K562 (cell line): ENCODE data around the gene NPIPB2. TPM values are rescaled to one million over a fixed set of nuclear protein-coding genes. Genes with fewer than 3 reads are reported as not detected.
"Not testable (repeated sequence)": the region's sequence is repeated elsewhere in the genome, so short reads cannot be mapped to it uniquely, and the experiment has no call there.

Source experiments
- ATAC-seq: fragments of 200-7000 bp; cut with Tn5 transposase; 3 replicates; pipeline ENCODE4 v1.9.1; 2020; ENCODE audit warnings: moderate library complexity
- BruUV-seq: library from RNA; stranded (reverse); fragments of 400-500 nt; replicated peaks from 2 replicates; lab custom pipeline; 2021; lab: Mats Ljungman, UMichigan
- CTCF ChIA-PET: fragments of 300-600 bp; formaldehyde crosslinking; extraction: SDS; loops from one replicate; lab custom pipeline; 2021; ENCODE audit warnings: low intra/inter-chr PET ratio; lab: Yijun Ruan, JAX
- POLR2A ChIA-PET: fragments of 300-600, 350-650 bp; sonication (Branson Sonifier 250); formaldehyde crosslinking; extraction: SDS; loops from one replicate; lab custom pipeline; 2021; ENCODE audit warnings: antibody characterized with exemption, inconsistent platforms; lab: Yijun Ruan, JAX
- DNase-seq, 4 experiments: peaks; one replicate each; pipeline versions ENCODE4 v3.0.0 to v3.0.0-alpha.2; 2011 to 2018; ENCODE audit warnings: low spot score in 3 of 4, mixed read lengths in 3 of 4; ENCODE audit errors: extremely low read depth in 1 of 4
- FAIRE-seq: peaks from 2 replicates; lab custom pipeline; 2011; peaks lifted over from hg19 to GRCh38; lab: Jason Lieb, UNC
- H2AFZ ChIP-seq: 2 replicates; pipeline ENCODE4 v1.6.0; 2011; ENCODE audit warnings: low read depth, low read length, control low read depth, inconsistent platforms
- H3K27ac ChIP-seq: fragments of 200-600 bp; 3 replicates; pipeline ENCODE4 v1.8.0; 2011; ENCODE audit warnings: low read depth, mild to moderate bottlenecking, control low read depth, inconsistent platforms, low read length, moderate library complexity, mixed read lengths; ENCODE audit errors: extremely low read depth
- H3K27me3 ChIP-seq, 2 experiments: fragments of 300-600 bp in 1 of 2; 2 replicates in 1 of 2; 3 replicates in 1 of 2; pipeline versions ENCODE4 v1.6.0 to v1.8.0; 2011; ENCODE audit warnings: inconsistent platforms in 2 of 2, low read length in 2 of 2, mild to moderate bottlenecking in 1 of 2, mixed read lengths in 1 of 2, moderate library complexity in 1 of 2; ENCODE audit not compliant: control insufficient read depth in 2 of 2, insufficient read depth in 2 of 2
- H3K36me3 ChIP-seq: fragments of 300-600 bp; 3 replicates; pipeline ENCODE4 v1.8.0; 2011; ENCODE audit warnings: mild to moderate bottlenecking, low read length, inconsistent platforms; ENCODE audit not compliant: control insufficient read depth, insufficient read depth
- H3K4me1 ChIP-seq, 2 experiments: fragments of 200-600 bp in 1 of 2; replicated peaks in 1 of 2; 2 replicates in 1 of 2; 3 replicates in 1 of 2; pipeline versions ENCODE4 v1.5.1 to v1.8.0; 2011; ENCODE audit warnings: inconsistent platforms in 2 of 2, low read length in 2 of 2, mild to moderate bottlenecking in 1 of 2, mixed read lengths in 1 of 2, moderate library complexity in 1 of 2; ENCODE audit not compliant: control insufficient read depth in 2 of 2, insufficient read depth in 2 of 2
- H3K4me2 ChIP-seq: 2 replicates; pipeline ENCODE4 v1.6.1; 2011; ENCODE audit warnings: low read length, control low read depth, inconsistent platforms, mixed read lengths; ENCODE audit not compliant: insufficient read depth
- H3K4me3 ChIP-seq: fragments of 200-600 bp; sonication (generic), shearing (Covaris generic); 2 replicates; pipeline ENCODE4 v1.5.1; 2016; ENCODE audit warnings: control low read depth, inconsistent platforms
- H3K79me2 ChIP-seq: fragments of 200-600 bp; 3 replicates; pipeline ENCODE4 v1.8.0; 2011; ENCODE audit warnings: low read length, inconsistent platforms; ENCODE audit not compliant: control insufficient read depth, insufficient read depth
- H3K9ac ChIP-seq, 2 experiments: 2 replicates each; pipeline versions ENCODE4 v1.6.0 to v1.6.1; 2011; ENCODE audit warnings: low read depth in 2 of 2, low read length in 2 of 2, control low read depth in 1 of 2, inconsistent platforms in 1 of 2, mild to moderate bottlenecking in 1 of 2, mixed read lengths in 1 of 2; ENCODE audit not compliant: insufficient read depth in 1 of 2
- H3K9me1 ChIP-seq: one replicate; pipeline ENCODE4 v1.6.0; 2011; ENCODE audit warnings: inconsistent platforms, mild to moderate bottlenecking, low read length, moderate library complexity; ENCODE audit not compliant: control insufficient read depth, insufficient read depth
- H3K9me3 ChIP-seq: replicated peaks from 2 replicates; pipeline ENCODE4 v1.5.1; 2011; ENCODE audit warnings: low read depth, low read length, inconsistent platforms; ENCODE audit not compliant: control insufficient read depth, insufficient read depth
- H4K20me1 ChIP-seq: replicated peaks from 2 replicates; pipeline ENCODE4 v1.6.1; 2011; ENCODE audit warnings: low read length, inconsistent platforms, mixed read lengths; ENCODE audit not compliant: control insufficient read depth, insufficient read depth
- ATF3 ChIP-seq, 2 experiments: fragments of 450-650 bp in 1 of 2; sonication (generic) in 1 of 2; formaldehyde crosslinking in 1 of 2; IDR thresholded peaks in 1 of 2; conservative IDR thresholded peaks in 1 of 2; 2 replicates each; pipeline versions ENCODE4 v1.6.1 to v1.8.1; 2016 to 2023; ENCODE audit warnings: mild to moderate bottlenecking in 2 of 2, moderate library complexity in 2 of 2, inconsistent platforms in 1 of 2, missing genetic modification reagents in 1 of 2
- ATF6 ChIP-seq: sonication (generic); formaldehyde crosslinking; IDR thresholded peaks from 2 replicates; pipeline ENCODE4 v1.4.0; 2020; ENCODE audit warnings: mild to moderate bottlenecking, missing genetic modification reagents
- FUS ChIP-seq: fragments of 200-400 bp; formaldehyde crosslinking; optimal IDR thresholded peaks from 2 replicates; pipeline ENCODE3; 2017; ENCODE audit warnings: low read depth, low read length
- YBX1 ChIP-seq: fragments of 450-650 bp; IDR thresholded peaks from 2 replicates; pipeline ENCODE4 v1.7.1; 2016; ENCODE audit warnings: mild to moderate bottlenecking
- ZC3H4 ChIP-seq: sonication (generic); formaldehyde crosslinking; IDR thresholded peaks from 2 replicates; pipeline ENCODE4 v1.9.0; 2021; ENCODE audit warnings: missing genetic modification reagents, borderline replicate concordance
- ZNF217 ChIP-seq: sonication (generic); formaldehyde crosslinking; IDR thresholded peaks from 2 replicates; pipeline ENCODE4 v1.8.0; 2022; ENCODE audit warnings: mild to moderate bottlenecking, missing genetic modification reagents
- ZNF79 ChIP-seq: fragments of 250-450 bp; sonication (Bioruptor Pico); IDR thresholded peaks from 2 replicates; pipeline ENCODE4 v1.4.0; 2020; ENCODE audit warnings: low read depth, mild to moderate bottlenecking, moderate library complexity
- WGBS: fragments of 100-300 bp; shearing (Covaris generic); methylation state at CpG from one replicate; pipeline ENCODE4 v1.1.6; 2016; ENCODE audit warnings: low coverage, mixed read lengths; ENCODE audit not compliant: insufficient coverage; ENCODE audit errors: missing lambda C conversion rate; 5-methylcytosine and 5-hydroxymethylcytosine counted together
- in situ Hi-C: fragments of 300-500 bp; cut with MboI; formaldehyde crosslinking; loops from 4 replicates; pipeline ENCODE4 v1.15.0; 2018; ENCODE audit warnings: inconsistent platforms, mixed read lengths
- intact Hi-C: fragments of 100-400 bp; cut with micrococcal nuclease; formaldehyde crosslinking; loops from 2 replicates; pipeline ENCODE4 v1.14.2; 2022
- polyA plus RNA-seq, 8 experiments: library from polyadenylated mRNA; depleted of rRNA in 4 of 8; stranded (reverse) in 5 of 8; unstranded in 3 of 8; fragments of >200 nt; fragmentation: Nextera tagmentation in 2 of 8; fragmentation: Illumina TruSeq in 1 of 8; extraction: Ambion mirVana in 2 of 8; extraction: Trizol in 1 of 8; gene quantifications; 2 replicates each; pipeline versions ENCODE4 v1.2.1 to v1.2.3, GENCODE V29; 2011 to 2014; ENCODE audit warnings: inconsistent platforms in 1 of 8, missing spikeins in 1 of 8
- total RNA-seq, 7 experiments: library from RNA; depleted of rRNA in 6 of 7; stranded (reverse); fragments of >200 nt in 6 of 7; fragmentation: Illumina TruSeq in 2 of 7; extraction: Trizol in 2 of 7; gene quantifications; 2 replicates each; pipeline versions ENCODE4 v1.2.1 to v1.2.3, GENCODE V29; 2011 to 2021; ENCODE audit warnings: low replicate concordance in 1 of 7
- TF ChIP-seq, protein P1 (sequence below), 2 experiments: fragments of 150-350 bp in 1 of 2; IDR thresholded peaks; 2 replicates each; pipeline ENCODE4 v1.6.1; 2012 to 2016; ENCODE audit warnings: low read depth in 2 of 2, low read length in 2 of 2, mild to moderate bottlenecking in 1 of 2, moderate library complexity in 1 of 2
- TF ChIP-seq, protein P2 (sequence below): fragments of 450-650 bp; IDR thresholded peaks from 2 replicates; pipeline ENCODE4 v1.6.1; 2017; ENCODE audit warnings: mild to moderate bottlenecking, moderate library complexity

The NPIPB2 gene
- total and polyA plus RNA-seq, 9 of the 15 experiments (the other 6 are each of a cell fraction or from before 2014, with no cell fraction given): 0.21 to 2.9 (median 1.6) TPM; not detected in 1

DNA sequence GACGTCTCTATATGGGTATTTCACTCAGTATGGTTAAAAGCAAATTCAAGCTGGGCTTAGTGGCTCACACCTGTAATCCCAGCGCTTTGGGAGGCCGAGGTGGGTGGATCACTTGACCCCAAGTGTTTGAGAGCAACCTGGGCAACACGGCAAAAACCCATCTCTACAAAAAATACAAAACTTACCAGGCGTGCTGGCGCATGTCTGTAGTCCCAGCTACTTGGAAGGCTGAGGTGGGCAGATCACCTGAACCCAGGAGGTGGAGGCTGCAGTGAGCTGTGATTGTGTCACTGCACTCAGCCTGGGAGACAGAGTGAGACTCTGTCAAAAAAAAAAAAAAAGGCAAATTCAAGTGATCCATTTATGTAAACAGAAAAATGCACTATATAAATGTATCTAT lies 21.9 kb upstream of the NPIPB2 start (continued):
- TF ChIP-seq, protein P1, sequence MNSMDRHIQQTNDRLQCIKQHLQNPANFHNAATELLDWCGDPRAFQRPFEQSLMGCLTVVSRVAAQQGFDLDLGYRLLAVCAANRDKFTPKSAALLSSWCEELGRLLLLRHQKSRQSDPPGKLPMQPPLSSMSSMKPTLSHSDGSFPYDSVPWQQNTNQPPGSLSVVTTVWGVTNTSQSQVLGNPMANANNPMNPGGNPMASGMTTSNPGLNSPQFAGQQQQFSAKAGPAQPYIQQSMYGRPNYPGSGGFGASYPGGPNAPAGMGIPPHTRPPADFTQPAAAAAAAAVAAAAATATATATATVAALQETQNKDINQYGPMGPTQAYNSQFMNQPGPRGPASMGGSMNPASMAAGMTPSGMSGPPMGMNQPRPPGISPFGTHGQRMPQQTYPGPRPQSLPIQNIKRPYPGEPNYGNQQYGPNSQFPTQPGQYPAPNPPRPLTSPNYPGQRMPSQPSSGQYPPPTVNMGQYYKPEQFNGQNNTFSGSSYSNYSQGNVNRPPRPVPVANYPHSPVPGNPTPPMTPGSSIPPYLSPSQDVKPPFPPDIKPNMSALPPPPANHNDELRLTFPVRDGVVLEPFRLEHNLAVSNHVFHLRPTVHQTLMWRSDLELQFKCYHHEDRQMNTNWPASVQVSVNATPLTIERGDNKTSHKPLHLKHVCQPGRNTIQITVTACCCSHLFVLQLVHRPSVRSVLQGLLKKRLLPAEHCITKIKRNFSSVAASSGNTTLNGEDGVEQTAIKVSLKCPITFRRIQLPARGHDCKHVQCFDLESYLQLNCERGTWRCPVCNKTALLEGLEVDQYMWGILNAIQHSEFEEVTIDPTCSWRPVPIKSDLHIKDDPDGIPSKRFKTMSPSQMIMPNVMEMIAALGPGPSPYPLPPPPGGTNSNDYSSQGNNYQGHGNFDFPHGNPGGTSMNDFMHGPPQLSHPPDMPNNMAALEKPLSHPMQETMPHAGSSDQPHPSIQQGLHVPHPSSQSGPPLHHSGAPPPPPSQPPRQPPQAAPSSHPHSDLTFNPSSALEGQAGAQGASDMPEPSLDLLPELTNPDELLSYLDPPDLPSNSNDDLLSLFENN (IDR thresholded peaks at IDR 0.05; ENCODE audit: low read depth in 2 of 2, low read length in 2 of 2): no peak
- TF ChIP-seq ATF3 (IDR thresholded peaks at IDR 0.05) (no peak), ATF3 (CRISPR knock-in tag; conservative IDR thresholded peaks at IDR 0.05) (no peak), YBX1 (no peak), ATF6 (no peak), ZNF79 (CRISPR knock-in tag) (no peak), ZNF217 (no peak), FUS (no peak), ZC3H4 (CRISPR knock-in tag) (no peak)
- TF ChIP-seq, protein P2, sequence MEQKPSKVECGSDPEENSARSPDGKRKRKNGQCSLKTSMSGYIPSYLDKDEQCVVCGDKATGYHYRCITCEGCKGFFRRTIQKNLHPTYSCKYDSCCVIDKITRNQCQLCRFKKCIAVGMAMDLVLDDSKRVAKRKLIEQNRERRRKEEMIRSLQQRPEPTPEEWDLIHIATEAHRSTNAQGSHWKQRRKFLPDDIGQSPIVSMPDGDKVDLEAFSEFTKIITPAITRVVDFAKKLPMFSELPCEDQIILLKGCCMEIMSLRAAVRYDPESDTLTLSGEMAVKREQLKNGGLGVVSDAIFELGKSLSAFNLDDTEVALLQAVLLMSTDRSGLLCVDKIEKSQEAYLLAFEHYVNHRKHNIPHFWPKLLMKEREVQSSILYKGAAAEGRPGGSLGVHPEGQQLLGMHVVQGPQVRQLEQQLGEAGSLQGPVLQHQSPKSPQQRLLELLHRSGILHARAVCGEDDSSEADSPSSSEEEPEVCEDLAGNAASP: no peak

GRCh38 chr16:11962978-11963377 lies 21.1 kb upstream of the NPIPB2 start:
- intact Hi-C loops: not testable (repeated sequence)

More at GRCh38 chr16:11962978-11963377, 21.1 kb upstream of the NPIPB2 start:
- BruUV-seq, H4K20me1 ChIP-seq, FAIRE-seq, in situ Hi-C loops, H3K36me3 ChIP-seq, H2AFZ ChIP-seq, H3K4me3 ChIP-seq, ATAC-seq, H3K4me2 ChIP-seq, H3K9ac ChIP-seq, POLR2A ChIA-PET, DNase-seq, H3K79me2 ChIP-seq, H3K9me1 ChIP-seq, H3K27me3 ChIP-seq, H3K9me3 ChIP-seq, H3K27ac ChIP-seq: not testable (repeated sequence)
- CTCF ChIA-PET: interaction anchor here (0.7 kb wide), 1 partner anchor 105 kb away, joined by 5 read pairs; no protein-coding TSS in a partner anchor
- 71% methylated on average over 11 of the region's 11 CpGs for WGBS
- H3K4me1 ChIP-seq: peaks cover 0 to 12% of the 10 kb centered on the region in 2 experiments; a peak in 2 of 5 replicates
